Ramos (cell line): ENCODE data around the gene THRB.

Experiments
- in situ Hi-C: fragments of 300-500 bp; cut with MboI; formaldehyde crosslinking; loops from one replicate; pipeline ENCODE4 v1.14.3; 2022; ENCODE audit warnings: low sequenced_read_pairs; ENCODE audit not compliant: unreplicated experiment

THRB gene

GRCh38 chr3:24199775-24200247 is 294.8 kb downstream of the THRB start:
- in situ Hi-C loops: no loop called here

- in situ Hi-C loops: no loop called here
Observed at GRCh38 chr3:24199300-24199699, 295.4 kb downstream of the THRB start.

GRCh38 chr3:24198728-24199127 is 295.9 kb downstream of the THRB start:
- in situ Hi-C loops: no loop called here

GRCh38 chr3:24197809-24198208 is 296.8 kb downstream of the THRB start:
- in situ Hi-C loops: no loop called here

DNA sequence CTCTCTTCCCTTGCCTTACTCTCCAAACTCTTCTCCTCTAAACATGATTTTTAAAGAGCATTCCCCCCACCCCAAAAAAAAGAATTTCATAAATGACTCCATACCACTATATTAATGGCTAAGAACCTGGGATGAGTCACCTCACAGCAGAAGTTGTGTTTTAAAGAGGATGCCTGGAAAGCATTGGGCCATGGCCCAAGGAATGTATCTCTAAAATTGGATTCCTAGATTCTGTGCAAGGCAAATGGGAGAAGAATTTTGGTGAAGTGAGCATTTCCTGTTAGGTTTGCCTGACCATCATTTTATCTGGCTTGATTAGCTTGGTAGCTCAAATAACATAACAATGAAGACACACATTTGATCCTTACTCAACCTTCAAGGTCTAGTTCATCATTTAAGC is 298.1 kb downstream of the THRB start:
- in situ Hi-C loops: no loop called here

GRCh38 chr3:24195504-24196230 is 299.0 kb downstream of the THRB start:
- in situ Hi-C loops: no loop called here

GRCh38 chr3:24192469-24193056 is 302.1 kb downstream of the THRB start:
- in situ Hi-C loops: no loop called here

- in situ Hi-C loops: no loop called here
Observed at GRCh38 chr3:24191801-24192403, 302.7 kb downstream of the THRB start.

DNA sequence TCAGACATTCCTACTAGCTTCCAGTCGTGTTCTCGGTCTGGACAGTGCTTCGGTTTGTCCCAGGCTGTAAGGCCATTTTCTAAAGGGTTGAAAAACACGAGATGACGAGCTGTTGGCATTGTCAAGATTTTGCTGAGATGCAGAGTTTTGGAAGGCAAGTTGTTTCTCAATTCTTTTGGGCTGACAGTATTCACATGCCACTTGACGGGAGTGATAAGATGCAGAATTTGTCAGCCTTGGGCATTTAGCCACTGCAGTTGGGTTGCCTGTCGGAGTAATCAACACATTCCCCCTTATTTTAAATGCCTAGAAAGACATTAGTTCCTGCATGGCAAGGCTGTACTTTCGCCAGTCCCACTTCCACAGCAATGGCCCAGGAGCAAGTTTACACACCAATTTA is 304.4 kb downstream of the THRB start:
- in situ Hi-C loops: no loop called here

GRCh38 chr3:24185738-24186384 is 308.8 kb downstream of the THRB start:
- in situ Hi-C loops: no loop called here

DNA sequence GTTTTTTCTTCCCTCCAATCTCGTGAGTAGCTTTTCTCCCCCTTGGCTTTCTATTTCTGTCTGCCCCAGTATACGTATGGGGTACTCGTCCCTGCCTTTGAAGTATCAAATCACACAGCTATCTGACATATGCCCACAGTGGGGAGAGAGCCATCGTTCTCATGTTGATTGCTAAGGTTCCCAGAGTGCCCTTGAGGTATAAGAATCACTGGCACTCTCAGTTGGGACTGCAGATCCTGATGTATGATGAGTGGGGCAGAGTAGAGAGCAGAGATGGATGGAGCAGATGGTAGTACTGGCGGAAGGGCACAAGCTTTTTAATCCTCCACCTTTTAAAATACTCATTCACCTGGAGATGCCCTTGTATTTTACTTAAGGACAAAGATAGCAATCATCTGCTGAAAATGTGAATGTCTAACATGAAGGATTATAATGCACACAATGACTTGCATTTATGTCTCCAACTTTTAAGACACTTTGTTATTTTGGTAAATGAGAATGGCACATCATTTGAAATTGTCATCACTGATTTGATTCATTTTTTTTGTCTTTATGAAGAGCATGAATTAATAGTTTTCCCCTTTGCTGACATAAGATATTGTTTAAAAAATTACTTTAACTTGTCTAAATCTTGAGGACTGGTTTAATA is 310.0 kb downstream of the THRB start:
- in situ Hi-C loops: no loop called here

GRCh38 chr3:24182756-24183155 is 311.9 kb downstream of the THRB start:
- in situ Hi-C loops: no loop called here

DNA sequence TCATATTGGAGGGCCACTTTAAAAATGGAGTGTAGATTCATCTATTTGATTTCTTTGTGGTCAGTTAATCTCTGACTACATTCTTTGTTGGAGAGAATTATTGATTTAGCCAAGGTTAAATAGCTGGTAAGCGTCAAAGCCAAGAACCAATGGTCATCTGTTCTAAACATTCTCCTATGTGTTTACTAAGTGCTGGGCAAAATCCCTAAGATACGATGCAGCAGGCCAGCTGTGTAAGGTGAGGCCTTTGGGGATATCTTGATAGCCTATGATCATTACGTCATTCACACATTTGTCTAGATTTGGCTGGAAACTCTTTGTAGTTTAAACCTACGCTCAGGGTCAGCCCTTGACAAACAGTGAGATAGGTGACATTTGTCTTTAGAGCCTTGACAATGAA is 313.4 kb downstream of the THRB start:
- in situ Hi-C loops: no loop called here

GRCh38 chr3:24180616-24181015 is 314.0 kb downstream of the THRB start:
- in situ Hi-C loops: no loop called here

DNA sequence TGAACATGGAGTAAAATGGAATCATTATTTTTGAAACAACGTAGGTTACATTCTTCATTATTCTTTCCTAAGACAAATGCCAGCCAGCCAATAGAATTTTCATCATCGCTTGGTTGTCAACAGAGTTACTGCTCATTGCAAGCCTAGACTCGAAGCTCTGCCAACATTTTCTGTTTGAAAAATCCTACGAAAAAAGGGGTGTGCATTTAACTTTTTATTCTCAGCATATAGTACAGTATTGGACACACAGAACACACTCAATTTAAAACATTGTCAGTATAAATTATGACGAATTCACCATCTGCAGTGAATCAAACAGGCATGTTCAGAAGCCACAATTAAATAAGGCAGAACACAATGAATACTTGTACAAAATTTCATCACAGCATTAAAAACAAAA is 317.4 kb downstream of the THRB start:
- in situ Hi-C loops: no loop called here

- in situ Hi-C loops: no loop called here
Observed at GRCh38 chr3:24174614-24175013, 320.0 kb downstream of the THRB start.

DNA sequence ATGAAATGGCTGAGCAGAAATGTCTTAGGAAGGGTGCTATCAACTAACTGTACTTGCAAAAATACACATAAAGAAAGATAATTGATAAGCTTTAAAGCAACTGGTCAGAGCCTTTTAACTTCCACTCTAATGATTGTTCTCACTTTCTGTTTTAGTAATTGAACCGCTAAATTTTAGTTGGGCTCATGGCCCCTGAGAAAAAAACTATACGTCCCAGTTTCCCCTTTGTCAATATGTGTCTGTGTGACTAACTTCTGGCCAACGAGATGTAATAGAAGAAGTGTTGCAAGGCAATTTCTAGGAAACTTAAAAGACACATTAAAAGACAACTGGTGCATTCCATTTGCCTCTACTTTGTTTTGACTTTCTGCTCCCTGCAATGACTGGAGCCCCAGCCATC is 325.7 kb downstream of the THRB start:
- in situ Hi-C loops: no loop called here

DNA sequence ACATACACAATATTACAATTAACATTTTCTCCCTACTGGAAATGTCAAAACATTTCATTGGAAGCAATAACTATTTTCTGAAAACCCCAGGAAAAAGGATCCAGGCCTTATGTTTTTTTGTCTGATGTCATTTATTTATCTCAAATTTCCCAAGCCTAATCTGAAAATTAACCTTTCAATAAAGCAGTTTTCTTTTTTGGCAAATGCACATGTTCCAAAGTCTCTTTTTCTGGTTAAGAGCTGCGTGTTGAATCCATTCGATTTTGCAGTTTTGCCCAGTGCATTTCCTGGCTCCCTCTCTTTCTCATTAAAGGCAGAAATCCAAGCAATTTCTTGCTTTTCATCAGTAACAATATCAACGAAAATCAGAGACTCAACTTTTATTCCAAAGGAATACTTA is 327.2 kb downstream of the THRB start:
- in situ Hi-C loops: no loop called here

- in situ Hi-C loops: no loop called here
Observed at GRCh38 chr3:24166515-24166914, 328.1 kb downstream of the THRB start.

DNA sequence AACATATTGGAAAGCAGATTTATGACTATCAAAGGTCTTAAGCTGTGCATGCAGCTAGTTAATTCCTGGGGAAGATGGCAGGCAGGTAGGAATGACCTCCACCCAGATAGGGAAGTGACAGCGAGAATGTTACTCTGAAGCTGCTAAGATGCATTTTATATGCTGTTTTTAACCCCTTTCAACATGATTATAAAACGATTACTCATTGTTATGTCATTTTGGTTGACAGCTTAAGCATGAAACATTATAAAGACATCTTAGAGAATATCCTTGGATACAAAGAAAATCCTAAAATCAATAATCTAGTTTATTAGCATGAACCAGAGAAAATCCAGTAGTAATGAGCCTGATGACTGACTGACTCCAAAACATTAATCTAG is 329.1 kb downstream of the THRB start:
- in situ Hi-C loops: no loop called here
